Calu3 (cell line): ENCODE measurements around the gene LACTBL1. TPM values are rescaled to one million over a fixed set of nuclear protein-coding genes. Genes with fewer than 3 reads are reported as not detected.

Source experiments
- BruUV-seq: library from RNA; stranded (reverse); fragments of 400-500 nt; replicated peaks from 2 replicates; lab custom pipeline; 2021; lab: Mats Ljungman, UMichigan
- CTCF ChIA-PET: fragments of 300-600 bp; sonication (Branson Sonifier 250); formaldehyde crosslinking; loops from one replicate; lab custom pipeline; 2022; ENCODE audit warnings: antibody characterized with exemption; lab: Charles Lee
- DNase-seq: peaks from one replicate; pipeline ENCODE4 v3.0.0; 2022
- H3K27ac Mint-ChIP-seq: one replicate; pipeline ENCODE4 v1.8.0; 2022; ENCODE audit warnings: mixed read lengths; ENCODE audit not compliant: unreplicated experiment
- H3K27me3 Mint-ChIP-seq: one replicate; pipeline ENCODE4 v1.8.0; 2022; ENCODE audit warnings: mixed read lengths; ENCODE audit not compliant: unreplicated experiment
- H3K36me3 Mint-ChIP-seq: one replicate; pipeline ENCODE4 v1.8.0; 2022; ENCODE audit warnings: mild to moderate bottlenecking, moderate library complexity, mixed read lengths; ENCODE audit not compliant: insufficient read depth, unreplicated experiment
- H3K4me1 Mint-ChIP-seq: one replicate; pipeline ENCODE4 v1.8.0; 2022; ENCODE audit warnings: mild to moderate bottlenecking, low read depth, mixed read lengths; ENCODE audit not compliant: unreplicated experiment
- H3K4me3 Mint-ChIP-seq: one replicate; pipeline ENCODE4 v1.8.0; 2022; ENCODE audit warnings: mild to moderate bottlenecking, low read depth, moderate library complexity, mixed read lengths; ENCODE audit not compliant: unreplicated experiment
- H3K9me3 Mint-ChIP-seq: one replicate; pipeline ENCODE4 v1.8.0; 2022; ENCODE audit warnings: low read depth, mixed read lengths; ENCODE audit not compliant: unreplicated experiment
- intact Hi-C: fragments of 100-400 bp; cut with micrococcal nuclease; formaldehyde crosslinking; loops from one replicate; pipeline ENCODE4 v1.10.0; 2022; ENCODE audit not compliant: unreplicated experiment
- total RNA-seq: library from RNA; stranded (reverse); gene quantifications from 2 replicates; pipeline ENCODE4 v1.2.3, GENCODE V29; 2022
- TF ChIP-seq, protein P1 (sequence below): fragments of 200-600 bp; IDR thresholded peaks from one replicate; pipeline ENCODE4 v1.8.0; 2022; ENCODE audit warnings: antibody characterized with exemption; ENCODE audit not compliant: unreplicated experiment

Gene LACTBL1
- total RNA-seq, 1 experiment from 2014 or later: not detected

DNA sequence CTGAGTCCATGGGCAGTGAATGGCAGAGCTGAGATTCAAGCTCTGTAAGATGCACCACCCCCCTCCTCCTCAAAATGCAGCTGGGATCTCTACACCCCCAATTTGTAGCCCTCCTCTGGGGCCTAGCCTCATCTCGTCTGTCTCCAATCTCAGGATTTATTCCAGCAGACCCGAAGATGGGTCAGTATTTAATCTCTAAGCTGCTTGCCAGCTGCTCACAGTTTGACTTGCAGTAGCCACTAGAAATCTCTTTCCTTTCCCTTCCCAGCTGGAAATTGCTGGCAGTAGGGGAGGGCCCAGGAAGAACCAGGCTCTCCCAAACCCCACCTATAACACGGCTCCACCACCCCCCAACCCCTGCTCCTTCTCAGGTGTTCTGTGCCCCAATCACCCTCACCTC, 1.5 kb downstream of the LACTBL1 start:
- H3K9me3 Mint-ChIP-seq: no peaks in the 10 kb centered on the region
- BruUV-seq: no TSS peak
- intact Hi-C loops: no loop called here
- TF ChIP-seq, protein P1, sequence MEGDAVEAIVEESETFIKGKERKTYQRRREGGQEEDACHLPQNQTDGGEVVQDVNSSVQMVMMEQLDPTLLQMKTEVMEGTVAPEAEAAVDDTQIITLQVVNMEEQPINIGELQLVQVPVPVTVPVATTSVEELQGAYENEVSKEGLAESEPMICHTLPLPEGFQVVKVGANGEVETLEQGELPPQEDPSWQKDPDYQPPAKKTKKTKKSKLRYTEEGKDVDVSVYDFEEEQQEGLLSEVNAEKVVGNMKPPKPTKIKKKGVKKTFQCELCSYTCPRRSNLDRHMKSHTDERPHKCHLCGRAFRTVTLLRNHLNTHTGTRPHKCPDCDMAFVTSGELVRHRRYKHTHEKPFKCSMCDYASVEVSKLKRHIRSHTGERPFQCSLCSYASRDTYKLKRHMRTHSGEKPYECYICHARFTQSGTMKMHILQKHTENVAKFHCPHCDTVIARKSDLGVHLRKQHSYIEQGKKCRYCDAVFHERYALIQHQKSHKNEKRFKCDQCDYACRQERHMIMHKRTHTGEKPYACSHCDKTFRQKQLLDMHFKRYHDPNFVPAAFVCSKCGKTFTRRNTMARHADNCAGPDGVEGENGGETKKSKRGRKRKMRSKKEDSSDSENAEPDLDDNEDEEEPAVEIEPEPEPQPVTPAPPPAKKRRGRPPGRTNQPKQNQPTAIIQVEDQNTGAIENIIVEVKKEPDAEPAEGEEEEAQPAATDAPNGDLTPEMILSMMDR: no peak
- no peaks in the 10 kb centered on the region for H3K36me3 Mint-ChIP-seq
- H3K27ac Mint-ChIP-seq: no peak overlapping the region
- H3K4me3 Mint-ChIP-seq: no peak overlapping the region
- peaks cover 63% of the 10 kb centered on the region for H3K27me3 Mint-ChIP-seq
- CTCF ChIA-PET: interaction anchor here (1.1 kb wide), 1 partner anchor 213 kb away, joined by 3 read pairs; no protein-coding TSS in a partner anchor
- peaks cover 12% of the 10 kb centered on the region for H3K4me1 Mint-ChIP-seq
- DNase-seq: no peak

DNA sequence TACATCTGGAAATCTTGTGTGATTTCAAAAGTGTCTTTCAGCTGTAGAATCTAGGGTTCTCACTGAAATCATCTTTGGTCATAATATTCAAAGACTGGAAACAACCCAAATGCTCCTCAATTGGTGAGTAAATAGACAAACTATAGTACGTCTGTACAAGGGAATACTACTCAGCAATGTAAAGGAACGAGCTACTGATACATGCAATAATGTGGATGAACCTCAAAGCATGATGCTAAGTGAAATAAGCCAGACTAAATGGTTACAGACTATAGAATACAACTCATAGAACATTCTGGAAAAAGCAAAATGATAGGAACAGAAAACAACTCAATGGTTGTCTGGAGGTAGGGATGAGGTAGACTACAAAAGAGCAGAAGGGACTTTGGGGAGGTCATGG, 2.6 kb downstream of the LACTBL1 start:
- no peaks in the 10 kb centered on the region for H3K36me3 Mint-ChIP-seq

DNA sequence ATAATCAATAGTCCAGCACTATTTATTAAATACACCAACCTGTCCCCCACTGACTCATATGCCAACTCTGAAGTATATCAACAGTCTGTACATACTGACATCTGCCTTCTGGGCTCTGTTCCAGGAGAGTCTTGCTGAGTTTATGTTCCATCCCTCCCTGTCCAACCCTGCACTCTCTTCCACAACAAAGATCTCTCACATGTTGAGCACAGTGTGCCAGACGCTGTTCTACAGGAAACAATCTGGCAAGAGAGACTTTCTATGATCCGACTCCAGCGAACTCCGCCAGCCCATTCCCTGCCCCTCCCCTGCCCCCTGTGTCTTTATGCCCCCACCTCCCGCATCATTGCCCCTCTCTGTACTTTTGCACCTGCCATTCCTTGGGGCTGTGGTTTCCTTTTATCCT, 3.4 kb downstream of the LACTBL1 start:
- peaks cover 10% of the 10 kb centered on the region for H3K4me1 Mint-ChIP-seq

More for the DNA sequence above, 2.6 kb downstream of the LACTBL1 start:
- Mint-ChIP-seq H3K27ac (no peak overlapping the region), H3K4me3 (no peak overlapping the region), H3K9me3 (no peaks in the 10 kb centered on the region), H3K27me3 (peaks cover 73% of the 10 kb centered on the region), H3K4me1 (peaks cover 10% of the 10 kb centered on the region)
- TF ChIP-seq, protein P1: no peak
- CTCF ChIA-PET: interaction anchor here (0.6 kb wide), 1 partner anchor 277 kb away, joined by 3 read pairs; no protein-coding TSS in a partner anchor
- DNase-seq: no peak
- intact Hi-C loops: no loop called here
- no TSS peak for BruUV-seq

DNA sequence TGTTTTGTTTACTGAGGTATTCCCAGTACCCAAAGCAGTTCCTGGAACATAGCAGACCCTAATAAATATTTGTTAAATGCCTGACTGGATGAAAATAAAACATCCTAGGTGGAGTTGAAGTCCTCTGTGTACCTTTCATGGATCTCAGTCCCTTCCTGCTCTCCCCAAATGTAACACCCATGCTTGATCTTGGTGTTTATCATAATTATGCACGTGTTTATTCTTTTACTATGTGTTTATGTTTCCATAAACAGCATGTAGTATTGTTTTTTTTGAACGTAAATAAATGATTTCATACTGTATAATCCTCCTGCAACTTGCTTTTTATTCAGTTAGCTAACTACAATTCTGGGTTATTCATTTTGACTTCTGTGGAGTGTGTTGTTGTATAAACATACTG, 4.8 kb downstream of the LACTBL1 start:
- TF ChIP-seq, protein P1: no peak
- no peak for DNase-seq
- no peak overlapping the region for H3K27ac Mint-ChIP-seq
- no TSS peak for BruUV-seq
- peaks cover 80% of the 10 kb centered on the region for H3K27me3 Mint-ChIP-seq
- peaks cover 10% of the 10 kb centered on the region for H3K4me1 Mint-ChIP-seq
- H3K9me3 Mint-ChIP-seq: no peaks in the 10 kb centered on the region
- H3K36me3 Mint-ChIP-seq: no peaks in the 10 kb centered on the region
- H3K4me3 Mint-ChIP-seq: no peak overlapping the region
- intact Hi-C loops: no loop called here
- CTCF ChIA-PET: interaction anchor here (0.6 kb wide), 1 partner anchor 279 kb away, joined by 5 read pairs; no protein-coding TSS in a partner anchor

More for the DNA sequence above, 3.4 kb downstream of the LACTBL1 start:
- TF ChIP-seq, protein P1: no peak
- Mint-ChIP-seq H3K27me3 (peaks cover 75% of the 10 kb centered on the region), H3K36me3 (no peaks in the 10 kb centered on the region), H3K4me3 (no peak overlapping the region), H3K27ac (no peak overlapping the region), H3K9me3 (no peaks in the 10 kb centered on the region)
- BruUV-seq: no TSS peak
- CTCF ChIA-PET: no interaction called here
- intact Hi-C loops: no loop called here
- no peak for DNase-seq
